Activated naive CD4-positive, alpha-beta T cell treated with anti-CD3 and anti-CD28 coated beads, Interleukin-2, amount 50 U/mL, for 16 hours (primary cell): ENCODE results near the gene TANK.
"Not testable (repeated sequence)": the region's sequence is repeated elsewhere in the genome, so short reads cannot be mapped to it uniquely, and the experiment has no call there.

Experiments
- DNase-seq: peaks from one replicate; pipeline ENCODE4 v3.0.0-alpha.2; 2020

Gene TANK

GRCh38 chr2:161160226-161161073 is at the start of gene TANK:
Gene TANK, plus strand, starts transcription at chr2:161160428. Its CDS starts 19,235 bp downstream, at chr2:161179663.
- peak; percentile 86 for DNase-seq

GRCh38 chr2:161111531-161111930 is 48.7 kb upstream of the TANK start:
- DNase-seq = no peak

GRCh38 chr2:161112908-161113307 is 47.3 kb upstream of the TANK start:
- no peak for DNase-seq

- DNase-seq = no peak
Observed at GRCh38 chr2:161113693-161114575, 46.3 kb upstream of the TANK start.

- no peak for DNase-seq
Observed at GRCh38 chr2:161115205-161115604, 45.0 kb upstream of the TANK start.

- DNase-seq = no peak
Observed at GRCh38 chr2:161115605-161116380, 44.4 kb upstream of the TANK start.

- no peak for DNase-seq
Observed at GRCh38 chr2:161116509-161116908, 43.7 kb upstream of the TANK start.

GRCh38 chr2:161117506-161117905 is 42.7 kb upstream of the TANK start:
- DNase-seq = no peak

- DNase-seq = no peak
Observed at GRCh38 chr2:161118722-161119121, 41.5 kb upstream of the TANK start.

- no peak for DNase-seq
Observed at GRCh38 chr2:161119483-161119882, 40.7 kb upstream of the TANK start.

GRCh38 chr2:161120775-161121174 is 39.5 kb upstream of the TANK start:
- DNase-seq = no peak

- no peak for DNase-seq
Observed at GRCh38 chr2:161121622-161122021, 38.6 kb upstream of the TANK start.

GRCh38 chr2:161122772-161123530 is 37.3 kb upstream of the TANK start:
- DNase-seq = peak; percentile 29

- DNase-seq = no peak
Observed at GRCh38 chr2:161123531-161124030, 36.6 kb upstream of the TANK start.

- DNase-seq = no peak
Observed at GRCh38 chr2:161124201-161124600, 36.0 kb upstream of the TANK start.

- no peak for DNase-seq
Observed at GRCh38 chr2:161128885-161129284, 31.3 kb upstream of the TANK start.

- no peak for DNase-seq
Observed at GRCh38 chr2:161130354-161130753, 29.9 kb upstream of the TANK start.

- no peak for DNase-seq
Observed at GRCh38 chr2:161131074-161131680, 29.1 kb upstream of the TANK start.

GRCh38 chr2:161131804-161132203 is 28.4 kb upstream of the TANK start:
- no peak for DNase-seq

GRCh38 chr2:161132384-161132783 is 27.8 kb upstream of the TANK start:
- not testable (repeated sequence) for DNase-seq

- DNase-seq = no peak
Observed at GRCh38 chr2:161133366-161133765, 26.9 kb upstream of the TANK start.
